Inflammatory macrophage (primary cell): ENCODE data around the gene LAMB3.

Experiments
- DNase-seq, 2 donors: peaks; one replicate each; pipeline ENCODE4 v3.0.0-alpha.2; 2020 to 2022

The LAMB3 gene

GRCh38 chr1:209661071-209661470 lies 8.8 kb upstream of the LAMB3 start:
- DNase-seq, result no peak

GRCh38 chr1:209659909-209660308 lies 7.7 kb upstream of the LAMB3 start:
- peak; percentile 84 to 85 for DNase-seq

GRCh38 chr1:209657918-209658317 lies 5.7 kb upstream of the LAMB3 start:
- DNase-seq, result no peak

GRCh38 chr1:209657140-209657879 lies 5.1 kb upstream of the LAMB3 start:
- DNase-seq, result peak; percentile 35 to 72

GRCh38 chr1:209655411-209656231 lies 3.4 kb upstream of the LAMB3 start:
- DNase-seq, result no peak

- no peak for DNase-seq
Observed at GRCh38 chr1:209653915-209654351, 1.7 kb upstream of the LAMB3 start.

GRCh38 chr1:209652873-209653401 lies 712 bp upstream of the LAMB3 start:
- DNase-seq, result peak in 1 of 2 donors; percentile 32

- DNase-seq, result peak; percentile 86 to 88
Observed at GRCh38 chr1:209651138-209651587, 1.1 kb downstream of the LAMB3 start.

GRCh38 chr1:209650454-209650853 lies 1.8 kb downstream of the LAMB3 start:
- peak; percentile 79 to 80 for DNase-seq

- DNase-seq, result peak; percentile 93 to 94
Observed at GRCh38 chr1:209648931-209649776, 3.1 kb downstream of the LAMB3 start.

- no peak for DNase-seq
Observed at GRCh38 chr1:209648346-209648745, 3.9 kb downstream of the LAMB3 start.

GRCh38 chr1:209647156-209647555 lies 5.1 kb downstream of the LAMB3 start:
- DNase-seq, result peak; percentile 64 to 71

GRCh38 chr1:209646558-209646957 lies 5.7 kb downstream of the LAMB3 start:
- no peak for DNase-seq

- no peak for DNase-seq
Observed at GRCh38 chr1:209645574-209646452, 6.4 kb downstream of the LAMB3 start.

- DNase-seq, result peak; percentile 44 to 54
Observed at GRCh38 chr1:209643285-209644020, 8.8 kb downstream of the LAMB3 start.

GRCh38 chr1:209642816-209643215 lies 9.4 kb downstream of the LAMB3 start:
- no peak for DNase-seq

- no peak for DNase-seq
Observed at GRCh38 chr1:209641832-209642172, 10.4 kb downstream of the LAMB3 start.

- no peak for DNase-seq
Observed at GRCh38 chr1:209635850-209636249, 16.4 kb downstream of the LAMB3 start.

- no peak for DNase-seq
Observed at GRCh38 chr1:209634005-209634737, 18.1 kb downstream of the LAMB3 start.
